ENCODE results near the gene CPXM1.

CPXM1 gene

GRCh38 chr20:2763186-2763585, 37.2 kb downstream of the CPXM1 start:
- no peak for DNase-seq (ENCODE audit: low spot score)

GRCh38 chr20:2762578-2763131, 37.8 kb downstream of the CPXM1 start:
- no peak for DNase-seq (ENCODE audit: low spot score)

DNA sequence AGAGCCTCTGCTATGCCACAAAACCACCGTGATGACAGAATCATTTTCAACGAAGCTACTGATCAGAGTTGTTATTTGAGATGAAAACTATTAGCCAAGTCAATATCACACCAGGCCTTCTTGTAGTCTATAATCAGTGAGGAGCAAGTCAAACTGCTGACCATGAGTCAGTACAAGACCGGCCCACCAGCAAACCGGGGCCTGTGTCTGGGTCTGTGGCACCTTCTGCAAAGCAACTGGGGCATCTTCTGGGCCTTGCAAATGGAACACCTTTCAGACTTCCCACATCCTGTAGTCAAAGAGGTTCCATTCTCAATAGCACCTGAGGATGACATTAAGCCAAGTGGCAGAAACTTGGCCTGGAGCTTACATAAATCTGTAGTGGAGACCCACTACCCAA, 38.5 kb downstream of the CPXM1 start:
- no peak for DNase-seq (ENCODE audit: low spot score)

GRCh38 chr20:2760952-2761305, 39.5 kb downstream of the CPXM1 start:
- no peak for DNase-seq (ENCODE audit: low spot score)

- no peak for DNase-seq (ENCODE audit: low spot score)
These were observed 40.0 kb downstream of the CPXM1 start for GRCh38 chr20:2760297-2760951.

- no peak for DNase-seq (ENCODE audit: low spot score)
These were observed 40.7 kb downstream of the CPXM1 start for GRCh38 chr20:2759603-2760296.

GRCh38 chr20:2759143-2759542, 41.3 kb downstream of the CPXM1 start:
- DNase-seq (ENCODE audit: low spot score), result no peak

- no peak for DNase-seq (ENCODE audit: low spot score)
These were observed 42.5 kb downstream of the CPXM1 start for GRCh38 chr20:2757969-2758368.

DNA sequence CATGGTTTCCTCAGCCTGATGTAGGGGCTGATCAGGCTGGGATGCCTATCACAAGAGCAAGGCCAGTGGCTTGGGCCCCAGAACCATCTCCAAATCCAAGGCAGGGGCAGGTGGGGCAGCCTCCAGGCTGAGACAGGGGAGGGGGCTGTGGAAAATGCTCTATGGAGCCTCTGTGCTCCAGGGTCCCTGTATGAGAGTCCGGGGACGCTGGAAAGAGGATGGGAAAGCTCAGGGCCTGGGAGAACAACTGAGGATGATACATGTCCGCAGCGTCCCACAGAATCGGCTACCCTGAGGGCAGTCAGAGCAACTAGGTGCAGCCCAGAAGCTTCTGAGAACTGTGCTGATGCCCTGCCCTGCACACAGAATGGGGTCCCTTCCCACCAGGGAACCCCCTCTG, 43.4 kb downstream of the CPXM1 start:
- DNase-seq (ENCODE audit: low spot score), result no peak

DNA sequence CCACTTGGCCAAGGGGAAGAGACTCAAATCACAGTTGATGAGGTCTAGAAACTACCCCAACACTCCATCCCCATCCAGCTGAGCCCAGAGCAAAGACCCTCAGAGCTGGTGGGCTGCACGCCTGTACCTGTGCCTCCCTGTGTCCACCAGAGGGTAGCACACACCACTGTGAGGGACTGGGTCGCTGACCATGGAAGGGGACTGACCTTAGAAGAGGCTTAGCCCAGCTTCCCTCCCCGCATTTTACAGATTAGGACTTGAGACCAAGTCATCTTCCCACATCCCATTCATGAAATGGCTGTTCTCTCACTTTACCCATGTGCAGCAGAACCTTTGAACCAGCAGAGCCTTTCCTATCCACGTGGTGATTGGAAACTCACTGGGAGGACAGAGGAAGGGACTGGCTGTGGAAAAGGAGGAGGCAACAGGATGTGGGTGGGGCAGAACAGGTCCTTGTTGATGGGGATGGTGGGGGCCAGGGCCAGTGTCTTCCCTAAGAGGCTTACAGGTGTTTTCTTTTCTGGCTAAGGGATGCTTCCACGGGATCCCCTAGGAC, 44.3 kb downstream of the CPXM1 start:
- DNase-seq (ENCODE audit: low spot score), result no peak

DNA sequence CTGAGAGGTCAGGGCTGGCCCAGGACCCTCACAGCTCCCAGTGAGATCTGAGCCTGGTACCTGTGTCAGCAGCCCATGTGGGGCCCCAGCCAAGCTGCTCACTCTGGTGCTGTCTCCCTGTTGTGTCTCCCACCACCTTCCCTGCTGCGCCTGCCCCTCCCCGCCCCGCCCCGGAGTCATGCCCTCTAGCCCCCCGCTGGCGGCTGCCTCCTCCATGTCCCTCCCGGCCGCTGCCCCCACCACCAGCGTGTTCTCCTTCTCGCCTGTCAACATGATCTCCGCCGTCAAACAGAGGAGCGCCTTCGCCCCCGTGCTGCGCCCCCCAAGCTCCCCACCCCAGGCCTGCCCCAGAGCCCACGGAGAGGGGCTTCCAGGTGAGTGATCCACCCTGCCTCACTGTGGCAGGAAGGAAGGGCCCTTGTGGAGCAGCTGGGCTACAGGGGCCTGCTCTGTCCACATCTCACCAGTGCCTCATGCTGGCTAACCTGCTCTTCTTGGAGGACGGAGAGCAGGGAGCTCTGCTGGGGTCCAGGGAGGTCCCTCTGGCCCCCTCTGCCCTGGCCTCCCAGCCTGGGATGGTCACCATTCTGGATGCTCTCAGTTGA, 44.9 kb downstream of the CPXM1 start:
- DNase-seq (ENCODE audit: low spot score), result no peak

DNA sequence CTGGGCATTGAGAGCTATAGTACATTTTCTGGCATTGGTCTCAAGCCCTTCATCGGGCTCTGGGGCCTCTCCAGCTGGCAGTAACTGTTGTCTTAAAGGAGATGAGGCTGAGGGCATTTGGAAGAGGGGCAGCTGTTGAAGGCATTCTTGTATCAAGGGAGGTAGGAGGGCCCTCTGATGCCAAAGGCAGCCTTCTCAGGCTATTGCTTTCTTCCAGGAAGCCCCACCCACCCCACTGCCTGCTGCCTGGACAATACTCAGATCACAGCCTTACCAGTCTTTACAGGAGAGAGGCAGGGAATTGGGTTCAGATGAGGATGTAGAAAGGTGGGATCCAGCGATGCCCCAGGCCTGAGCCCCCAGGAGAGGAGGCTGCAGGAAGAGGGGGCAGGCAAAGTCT, 46.0 kb downstream of the CPXM1 start:
- no peak for DNase-seq (ENCODE audit: low spot score)

DNA sequence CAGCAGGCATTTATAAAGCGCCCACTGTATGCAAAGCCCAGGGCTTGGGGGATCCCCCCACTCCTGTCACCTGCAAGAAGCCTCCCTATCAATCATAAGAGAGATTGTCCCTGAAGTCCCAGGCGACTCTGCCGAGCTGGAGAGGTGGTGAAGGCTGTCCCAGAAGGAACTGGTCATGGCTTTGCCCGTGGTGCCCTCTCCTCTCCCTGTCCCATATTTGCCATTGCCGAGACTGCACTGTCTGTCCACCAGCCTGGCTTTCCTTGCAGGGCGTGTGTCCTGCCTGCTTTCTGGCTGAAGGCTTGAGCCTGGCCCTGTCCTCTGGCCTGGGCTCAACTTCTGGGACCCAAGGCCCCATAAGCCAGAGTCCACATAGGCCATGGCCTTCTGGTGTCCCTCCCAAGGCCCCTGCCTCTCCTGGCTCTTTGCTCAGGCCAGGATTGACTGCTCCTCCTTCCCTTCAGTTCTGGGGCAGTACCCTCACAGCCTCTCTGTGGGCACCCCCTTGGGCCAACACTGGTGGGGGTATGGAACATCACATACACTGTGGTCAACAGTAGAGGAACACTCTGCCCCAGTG, 46.9 kb downstream of the CPXM1 start:
- no peak for DNase-seq (ENCODE audit: low spot score)

DNA sequence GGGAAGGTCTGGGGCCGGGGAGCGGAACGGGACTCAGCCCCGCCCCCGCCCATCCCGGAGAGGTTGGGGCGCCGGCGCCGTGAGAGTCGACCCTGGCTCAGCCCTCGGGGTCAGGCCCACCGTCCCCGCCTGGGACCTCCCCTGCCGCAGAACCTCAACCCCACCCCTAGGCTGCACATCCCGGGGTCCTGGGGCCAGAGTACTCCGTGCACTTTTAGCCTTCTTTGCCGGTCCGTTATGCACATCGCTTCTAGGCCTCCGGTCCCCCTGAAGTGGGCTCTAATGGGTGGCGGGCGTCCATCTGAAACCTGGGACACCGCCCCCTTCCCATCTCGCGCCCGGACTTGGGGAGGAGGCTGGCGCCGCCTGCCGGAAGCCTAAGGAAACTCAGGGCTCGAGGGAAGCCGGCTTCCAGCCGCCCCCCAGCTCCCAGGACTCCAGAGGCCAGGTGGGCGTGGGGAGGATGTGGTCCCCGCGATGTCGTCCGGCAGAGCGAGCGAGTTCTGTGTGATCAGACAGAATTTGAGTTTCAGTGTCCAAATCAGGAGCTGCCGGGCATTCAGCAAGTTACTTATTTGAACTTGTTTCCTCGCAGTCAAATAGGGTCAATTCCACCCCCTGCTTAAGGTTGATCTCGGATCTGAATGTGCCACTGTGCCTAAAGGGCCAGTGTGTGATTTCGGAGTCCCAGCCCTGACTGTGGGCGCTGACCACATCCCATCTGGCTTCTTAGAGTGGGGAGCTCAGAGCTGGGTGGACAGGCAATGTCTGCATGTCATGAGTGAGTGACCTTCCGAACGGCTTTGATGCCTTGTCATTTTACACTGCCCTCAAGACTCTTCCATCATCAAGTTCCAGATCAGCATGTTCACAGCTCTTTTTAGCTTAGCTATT, 47.6 kb downstream of the CPXM1 start:
- DNase-seq (ENCODE audit: low spot score), result peak; percentile 56

- DNase-seq (ENCODE audit: low spot score), result peak; percentile 39
These were observed 48.4 kb downstream of the CPXM1 start for GRCh38 chr20:2751878-2752566.

DNA sequence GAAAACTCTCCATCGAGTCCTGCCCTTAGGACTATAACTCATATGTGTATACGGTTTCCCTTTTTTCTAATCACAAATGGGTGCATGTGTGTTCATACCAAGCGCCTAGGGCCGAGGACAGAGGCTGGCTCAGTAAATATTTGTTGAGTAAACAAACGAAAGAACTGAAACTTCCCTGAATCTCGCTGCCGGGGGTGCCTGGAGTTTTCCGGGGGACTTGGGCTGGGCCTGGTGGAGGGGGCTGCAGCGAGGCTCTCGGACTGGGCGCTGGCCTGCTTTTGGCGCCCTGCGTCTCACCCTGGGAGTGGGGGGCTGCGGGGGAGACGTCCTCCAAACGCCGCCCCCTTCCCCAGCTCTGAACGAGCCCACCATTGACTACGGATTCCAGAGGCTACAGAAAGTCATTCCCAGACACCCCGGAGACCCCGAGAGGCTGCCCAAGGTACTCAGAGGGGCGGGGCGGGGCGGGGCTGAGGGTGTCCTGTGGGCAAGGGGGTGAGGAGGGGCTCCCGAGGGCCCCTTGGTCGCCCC, 49.0 kb downstream of the CPXM1 start:
- DNase-seq (ENCODE audit: low spot score), result no peak

GRCh38 chr20:2750491-2751251, 49.8 kb downstream of the CPXM1 start:
- DNase-seq (ENCODE audit: low spot score), result no peak

GRCh38 chr20:2749951-2750490, 50.4 kb downstream of the CPXM1 start:
- DNase-seq (ENCODE audit: low spot score), result no peak

GRCh38 chr20:2749343-2749950, 51.0 kb downstream of the CPXM1 start:
- no peak for DNase-seq (ENCODE audit: low spot score)

All from germinal center (tissue), 1 donor.